GM12801 (cell line): ENCODE results near the gene OBSL1.

Experiments
- TF ChIP-seq, protein P1 (sequence below): IDR thresholded peaks from one replicate; pipeline ENCODE4 v1.5.1; 2011; ENCODE audit warnings: control low read depth; ENCODE audit not compliant: insufficient read length; ENCODE audit errors: extremely low read depth

Gene OBSL1

DNA sequence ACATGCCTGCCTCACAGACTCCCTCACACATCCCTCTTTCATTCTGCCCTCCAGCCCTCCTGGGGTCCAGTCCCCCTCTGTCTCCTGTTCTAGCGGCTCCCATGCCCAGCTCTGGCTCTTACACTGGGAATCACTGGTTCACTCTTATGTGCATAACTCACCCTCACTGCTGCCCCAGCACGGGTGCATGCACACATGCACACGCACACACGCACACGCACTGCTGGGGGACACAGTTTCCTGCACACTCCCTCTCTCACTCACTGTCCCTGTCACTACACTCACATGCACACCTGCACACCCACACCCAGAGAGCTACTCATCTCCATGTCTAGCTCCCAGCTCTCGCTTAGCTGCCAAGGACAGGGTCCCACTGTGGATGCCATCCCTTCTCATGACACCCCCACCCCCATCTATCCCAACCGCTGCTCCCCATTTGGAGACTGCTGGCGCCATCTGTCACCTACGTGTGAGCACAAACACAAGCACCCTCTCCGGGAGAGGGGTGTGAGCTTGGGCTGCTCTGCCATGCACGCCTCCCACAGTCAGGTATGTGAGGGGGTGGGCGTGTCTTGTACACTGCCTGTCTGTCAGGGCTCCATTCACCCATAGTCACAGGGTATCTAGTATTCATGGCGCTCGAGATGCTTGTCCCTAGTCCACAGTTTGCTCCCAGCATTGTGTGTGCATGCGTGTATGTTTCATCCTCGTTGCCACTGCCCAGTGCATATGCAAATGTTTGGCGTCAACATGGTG is 55.3 kb downstream of the OBSL1 start:
- TF ChIP-seq, protein P1, sequence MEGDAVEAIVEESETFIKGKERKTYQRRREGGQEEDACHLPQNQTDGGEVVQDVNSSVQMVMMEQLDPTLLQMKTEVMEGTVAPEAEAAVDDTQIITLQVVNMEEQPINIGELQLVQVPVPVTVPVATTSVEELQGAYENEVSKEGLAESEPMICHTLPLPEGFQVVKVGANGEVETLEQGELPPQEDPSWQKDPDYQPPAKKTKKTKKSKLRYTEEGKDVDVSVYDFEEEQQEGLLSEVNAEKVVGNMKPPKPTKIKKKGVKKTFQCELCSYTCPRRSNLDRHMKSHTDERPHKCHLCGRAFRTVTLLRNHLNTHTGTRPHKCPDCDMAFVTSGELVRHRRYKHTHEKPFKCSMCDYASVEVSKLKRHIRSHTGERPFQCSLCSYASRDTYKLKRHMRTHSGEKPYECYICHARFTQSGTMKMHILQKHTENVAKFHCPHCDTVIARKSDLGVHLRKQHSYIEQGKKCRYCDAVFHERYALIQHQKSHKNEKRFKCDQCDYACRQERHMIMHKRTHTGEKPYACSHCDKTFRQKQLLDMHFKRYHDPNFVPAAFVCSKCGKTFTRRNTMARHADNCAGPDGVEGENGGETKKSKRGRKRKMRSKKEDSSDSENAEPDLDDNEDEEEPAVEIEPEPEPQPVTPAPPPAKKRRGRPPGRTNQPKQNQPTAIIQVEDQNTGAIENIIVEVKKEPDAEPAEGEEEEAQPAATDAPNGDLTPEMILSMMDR: no peak

GRCh38 chr2:219514836-219515235 is 56.5 kb downstream of the OBSL1 start:
- TF ChIP-seq, protein P1: no peak

GRCh38 chr2:219514196-219514761 is 57.1 kb downstream of the OBSL1 start, which contains the start of gene ASIC4:
TSS of gene ASIC4 (plus strand) at chr2:219514482. CDS start at chr2:219514725, 243 bp downstream.
- TF ChIP-seq, protein P1: no peak

DNA sequence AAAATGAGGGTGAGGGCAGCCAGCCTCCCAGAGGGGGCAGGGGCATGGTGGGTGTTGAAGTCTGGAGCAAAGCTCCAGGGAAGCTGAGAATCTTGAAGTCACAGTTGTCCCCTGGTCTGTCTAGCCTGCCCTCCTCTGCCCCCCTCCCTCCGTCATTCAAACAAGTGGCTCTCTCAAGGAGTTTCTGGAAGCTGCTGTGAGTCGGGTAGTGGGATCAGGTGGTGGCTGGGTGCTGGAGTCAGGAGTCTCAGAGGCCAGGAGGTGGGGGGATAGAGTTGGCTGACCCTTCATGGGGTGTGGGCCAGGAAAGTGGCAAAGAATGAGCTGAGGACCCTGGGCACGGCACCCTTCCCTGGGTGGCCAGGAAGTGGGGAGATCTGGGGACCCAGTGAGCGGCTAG is 57.6 kb downstream of the OBSL1 start:
- TF ChIP-seq, protein P1: no peak

DNA sequence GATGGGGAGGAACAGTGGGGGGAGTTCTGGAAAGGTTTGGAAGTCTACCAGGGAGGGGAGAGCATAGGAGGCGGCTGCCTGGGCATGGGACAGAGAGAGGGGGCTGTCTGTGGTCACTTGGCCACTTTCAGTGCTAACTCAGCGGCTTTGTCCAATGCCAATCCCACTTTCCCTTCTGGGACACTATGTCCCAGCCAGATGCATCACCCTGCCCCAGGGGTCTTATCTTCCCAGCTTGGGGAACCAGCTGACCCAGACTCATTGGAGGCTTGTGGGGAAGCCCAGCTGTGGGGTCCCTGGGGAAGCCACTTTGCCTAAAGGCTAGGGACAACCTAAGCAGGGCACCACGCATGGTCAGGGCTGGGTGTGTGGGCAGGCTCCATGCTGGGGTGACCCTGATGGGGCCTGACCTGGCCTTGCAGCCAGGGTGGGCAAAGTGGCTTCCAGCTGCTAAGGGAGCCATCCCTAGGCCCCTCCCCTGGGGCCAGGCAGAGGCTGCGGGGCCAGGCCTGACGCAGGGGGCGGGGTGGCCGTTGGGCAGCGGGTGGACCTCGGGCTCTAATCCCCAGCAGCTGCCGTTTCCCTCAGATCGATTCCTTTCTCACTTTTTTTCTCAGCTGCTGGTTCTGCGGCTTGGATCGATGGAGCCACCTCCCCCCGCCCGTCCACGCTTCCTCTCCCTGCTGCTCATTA is 58.7 kb downstream of the OBSL1 start:
- TF ChIP-seq, protein P1: no peak

- TF ChIP-seq, protein P1: no peak
These were observed 59.6 kb downstream of the OBSL1 start for GRCh38 chr2:219511547-219512325.
